Skin of body (tissue), 2 donors: Measurements from ENCODE around the gene FBXO33. TPM values are rescaled to one million over a fixed set of nuclear protein-coding genes. Genes with fewer than 3 reads are reported as not detected.

Experiments
- DNase-seq: peaks from one replicate; lab custom pipeline; 2025; lab: John Stamatoyannopoulos, UW
- total RNA-seq: library from RNA; depleted of rRNA; stranded (reverse); fragments of >200 nt; gene quantifications from one replicate; pipeline ENCODE4 v1.2.3, GENCODE V29; 2014

The FBXO33 gene
- total RNA-seq: 12.3 TPM

GRCh38 chr14:39432179-39432618 lies at the start of gene FBXO33:
TSS of gene FBXO33 (minus strand) at chr14:39432433. CDS start at chr14:39432162, 271 bp downstream.
- DNase-seq: peak; percentile 98

GRCh38 chr14:39474416-39474911 lies 42.2 kb upstream of the FBXO33 start:
- no peak for DNase-seq

GRCh38 chr14:39472078-39472477 lies 39.8 kb upstream of the FBXO33 start:
- no peak for DNase-seq

GRCh38 chr14:39469094-39469710 lies 37.0 kb upstream of the FBXO33 start:
- no peak for DNase-seq

- no peak for DNase-seq
These were observed 35.8 kb upstream of the FBXO33 start for GRCh38 chr14:39467889-39468524.

- DNase-seq: no peak
These were observed 27.7 kb upstream of the FBXO33 start for GRCh38 chr14:39459795-39460478.

GRCh38 chr14:39456702-39457250 lies 24.5 kb upstream of the FBXO33 start:
- DNase-seq: no peak

GRCh38 chr14:39454906-39455539 lies 22.8 kb upstream of the FBXO33 start:
- DNase-seq: no peak

GRCh38 chr14:39452680-39453079 lies 20.4 kb upstream of the FBXO33 start:
- DNase-seq: no peak

- no peak for DNase-seq
These were observed 19.6 kb upstream of the FBXO33 start for GRCh38 chr14:39451811-39452210.

- no peak for DNase-seq
These were observed 15.0 kb upstream of the FBXO33 start for GRCh38 chr14:39447175-39447661.

GRCh38 chr14:39446131-39446744 lies 14.0 kb upstream of the FBXO33 start:
- DNase-seq: no peak

- DNase-seq: no peak
These were observed 10.1 kb upstream of the FBXO33 start for GRCh38 chr14:39442293-39442692.

- no peak for DNase-seq
These were observed 9.6 kb upstream of the FBXO33 start for GRCh38 chr14:39441805-39442204.

GRCh38 chr14:39440975-39441374 lies 8.7 kb upstream of the FBXO33 start:
- no peak for DNase-seq

- no peak for DNase-seq
These were observed 3.0 kb upstream of the FBXO33 start for GRCh38 chr14:39435241-39435640.

GRCh38 chr14:39434401-39434800 lies 2.2 kb upstream of the FBXO33 start:
- DNase-seq: no peak

- no peak for DNase-seq
These were observed 1.2 kb upstream of the FBXO33 start for GRCh38 chr14:39433452-39433813.

GRCh38 chr14:39432619-39433451 lies 602 bp upstream of the FBXO33 start:
- peak; percentile 66 for DNase-seq
